GM12891 (cell line): Measurements from ENCODE around the gene CALCOCO2.

Experiments
- POLR2A ChIP-seq: IDR thresholded peaks from 2 replicates; pipeline ENCODE4 v1.6.1; 2011; ENCODE audit warnings: low read depth, low read length, control low read depth
- POLR2AphosphoS5 ChIP-seq: IDR thresholded peaks from 2 replicates; pipeline ENCODE4 v1.6.1; 2011; ENCODE audit warnings: low read depth, low read length, control low read depth
- TAF1 ChIP-seq: IDR thresholded peaks from 2 replicates; pipeline ENCODE4 v1.6.1; 2011; ENCODE audit warnings: low read depth, low read length, control low read depth

DNA sequence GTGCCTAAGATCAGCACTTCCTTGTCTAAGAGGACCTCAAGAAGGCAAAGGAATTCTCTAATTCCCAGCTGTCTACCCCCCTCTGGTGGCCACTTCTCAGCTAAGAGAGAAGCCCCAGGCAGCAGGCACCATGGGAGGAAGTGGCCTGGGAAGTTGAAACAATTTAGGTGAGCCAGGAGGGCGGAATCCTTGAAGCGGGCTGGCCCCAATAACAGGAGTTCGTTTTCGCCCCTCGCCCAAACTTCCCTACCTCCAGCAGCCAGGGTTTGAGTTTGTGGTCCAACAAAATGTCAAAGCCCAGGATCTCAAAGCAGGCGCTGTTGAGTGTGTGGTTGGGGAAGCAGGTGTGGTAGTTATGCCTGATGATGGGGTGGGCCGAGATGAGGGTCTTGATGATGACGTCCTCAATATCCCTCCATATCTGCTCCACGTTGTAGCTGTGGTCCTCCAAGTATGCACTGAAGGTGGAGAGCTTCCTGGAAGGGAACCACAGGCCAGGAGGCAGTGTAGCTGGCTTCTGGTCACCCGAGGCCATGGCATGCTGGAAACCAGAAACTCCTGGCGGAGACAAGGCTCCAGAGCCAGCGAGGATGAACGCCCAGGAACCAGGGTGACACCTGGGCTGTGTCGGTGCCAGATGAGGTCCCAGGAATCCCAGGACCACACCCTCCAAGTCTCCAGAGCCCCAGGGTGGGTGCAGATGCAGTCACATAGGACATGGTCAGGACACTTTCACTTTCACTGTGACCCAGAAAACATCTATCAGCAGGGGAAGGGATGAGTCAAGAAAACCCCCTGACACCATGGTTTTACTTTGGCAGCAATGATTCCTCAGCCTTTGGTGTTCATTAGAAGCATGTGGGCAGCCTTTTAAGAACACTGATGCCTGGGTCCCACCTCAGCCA, 39.5 kb upstream of the CALCOCO2 start:
- TF ChIP-seq TAF1, result no peak
- TF ChIP-seq POLR2A, result no peak
- TF ChIP-seq POLR2AphosphoS5, result no peak
